Mesenchymal stem cell (in vitro differentiated cells and primary cell): ENCODE results near the gene YAF2. TPM values are rescaled to one million over a fixed set of nuclear protein-coding genes. Genes with fewer than 3 reads are reported as not detected.
A peak's percentile ranks its signal among the peaks of the same experiment; 100 is the strongest.

Experiments
- DNase-seq: peaks from one replicate; pipeline ENCODE4 v3.0.0-alpha.2; 2013
- H2AFZ ChIP-seq: one replicate; pipeline ENCODE4 v1.6.1; 2013; ENCODE audit warnings: low read depth, mild to moderate bottlenecking, control low read depth, inconsistent platforms, low read length, moderate library complexity
- H2AK5ac ChIP-seq: 2 replicates; pipeline ENCODE4 v1.6.1; 2013; ENCODE audit warnings: low read length, moderate library complexity, mild to moderate bottlenecking, inconsistent platforms; ENCODE audit not compliant: severe bottlenecking
- H2BK120ac ChIP-seq: one replicate; pipeline ENCODE4 v1.6.1; 2013; ENCODE audit warnings: low read depth, mild to moderate bottlenecking, inconsistent platforms, low read length, moderate library complexity
- H2BK12ac ChIP-seq, 2 experiments: one replicate each; pipeline ENCODE4 v1.6.1; 2013; ENCODE audit warnings: inconsistent platforms in 2 of 2, low read length in 2 of 2, mild to moderate bottlenecking in 2 of 2, moderate library complexity in 2 of 2, control low read depth in 1 of 2
- H2BK15ac ChIP-seq: one replicate; pipeline ENCODE4 v1.6.1; 2013; ENCODE audit warnings: mild to moderate bottlenecking, low read depth, inconsistent platforms; ENCODE audit not compliant: poor library complexity, severe bottlenecking
- H2BK5ac ChIP-seq: 2 replicates; pipeline ENCODE4 v1.6.1; 2013; ENCODE audit warnings: low read depth, mild to moderate bottlenecking, low read length, control low read depth, inconsistent platforms; ENCODE audit not compliant: poor library complexity, severe bottlenecking
- H3K14ac ChIP-seq, 2 experiments: one replicate each; pipeline ENCODE4 v1.6.1; 2013; ENCODE audit warnings: inconsistent platforms in 2 of 2, low read length in 2 of 2, control low read depth in 1 of 2, mild to moderate bottlenecking in 1 of 2, moderate library complexity in 1 of 2
- H3K18ac ChIP-seq, 2 experiments: one replicate each; pipeline ENCODE4 v1.6.1; 2013; ENCODE audit warnings: inconsistent platforms in 2 of 2, low read length in 2 of 2, control low read depth in 1 of 2, low read depth in 1 of 2, mild to moderate bottlenecking in 1 of 2
- H3K23ac ChIP-seq, 2 experiments: one replicate each; pipeline ENCODE4 v1.6.1; 2013; ENCODE audit warnings: inconsistent platforms in 2 of 2, low read length in 2 of 2, mild to moderate bottlenecking in 2 of 2, moderate library complexity in 2 of 2, control low read depth in 1 of 2
- H3K27ac ChIP-seq: 2 replicates; pipeline ENCODE4 v1.5.1; 2013; ENCODE audit warnings: mild to moderate bottlenecking, moderate library complexity, low read length, control low read depth, inconsistent platforms; ENCODE audit not compliant: poor library complexity, severe bottlenecking
- H3K27me3 ChIP-seq, 2 experiments: 2 replicates each; pipeline versions ENCODE4 v1.6.1 to v1.7.0; 2013; ENCODE audit warnings: low read length in 2 of 2, mild to moderate bottlenecking in 2 of 2, moderate library complexity in 2 of 2, control low read depth in 1 of 2, inconsistent platforms in 1 of 2; ENCODE audit not compliant: control insufficient read depth in 1 of 2, insufficient read depth in 1 of 2
- H3K36me3 ChIP-seq, 2 experiments: 2 replicates each; pipeline versions ENCODE4 v1.6.1 to v1.7.0; 2013; ENCODE audit warnings: low read length in 2 of 2, control low read depth in 1 of 2, inconsistent platforms in 1 of 2, low read depth in 1 of 2, mild to moderate bottlenecking in 1 of 2; ENCODE audit not compliant: insufficient read depth in 2 of 2, control insufficient read depth in 1 of 2
- H3K4ac ChIP-seq, 2 experiments: one replicate each; pipeline ENCODE4 v1.6.1; 2013; ENCODE audit warnings: inconsistent platforms in 2 of 2, low read length in 2 of 2, mild to moderate bottlenecking in 2 of 2, moderate library complexity in 2 of 2, control low read depth in 1 of 2, low read depth in 1 of 2
- H3K4me1 ChIP-seq: 2 replicates; pipeline ENCODE4 v1.6.1; 2013; ENCODE audit warnings: low read depth, low read length, control low read depth; ENCODE audit not compliant: control insufficient read depth, insufficient read depth
- H3K4me2 ChIP-seq: 2 replicates; pipeline ENCODE4 v1.6.1; 2013; ENCODE audit warnings: low read length, mild to moderate bottlenecking, inconsistent platforms; ENCODE audit not compliant: poor library complexity, severe bottlenecking
- H3K4me3 ChIP-seq, 2 experiments: 2 replicates each; pipeline versions ENCODE4 v1.5.1 to v1.7.0; 2013; ENCODE audit warnings: low read length in 2 of 2, mild to moderate bottlenecking in 2 of 2, control low read depth in 1 of 2, low read depth in 1 of 2; ENCODE audit not compliant: insufficient read depth in 1 of 2
- H3K79me1 ChIP-seq: replicated peaks from 2 replicates; pipeline ENCODE4 v1.6.1; 2013; ENCODE audit warnings: mild to moderate bottlenecking, control low read depth, low read length, inconsistent platforms; ENCODE audit not compliant: poor library complexity, severe bottlenecking
- H3K9ac ChIP-seq: 2 replicates; pipeline ENCODE4 v1.7.0; 2013; ENCODE audit warnings: mild to moderate bottlenecking, low read length, moderate library complexity
- H3K9me3 ChIP-seq: 2 replicates; pipeline ENCODE4 v1.7.0; 2013; ENCODE audit warnings: mild to moderate bottlenecking, low read length; ENCODE audit not compliant: control insufficient read depth
- H4K8ac ChIP-seq: one replicate; pipeline ENCODE4 v1.6.1; 2013; ENCODE audit warnings: inconsistent platforms, mild to moderate bottlenecking, low read length, moderate library complexity
- H4K91ac ChIP-seq: one replicate; pipeline ENCODE4 v1.6.1; 2013; ENCODE audit warnings: mild to moderate bottlenecking, low read length, inconsistent platforms
- WGBS: methylation state at CpG from one replicate; pipeline ENCODE4 v1.1.7; 2013; ENCODE audit warnings: mixed read lengths; 5-methylcytosine and 5-hydroxymethylcytosine counted together
- polyA plus RNA-seq, 2 experiments: library from polyadenylated mRNA; stranded (reverse); fragments of 200-250 nt; gene quantifications; one replicate each; pipeline ENCODE4 v1.2.3, GENCODE V29; 2013

Gene YAF2, protein sequence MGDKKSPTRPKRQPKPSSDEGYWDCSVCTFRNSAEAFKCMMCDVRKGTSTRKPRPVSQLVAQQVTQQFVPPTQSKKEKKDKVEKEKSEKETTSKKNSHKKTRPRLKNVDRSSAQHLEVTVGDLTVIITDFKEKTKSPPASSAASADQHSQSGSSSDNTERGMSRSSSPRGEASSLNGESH
- polyA plus RNA-seq (2013, experiment 1 of 2) = 22.0 TPM
- 22.2 TPM for polyA plus RNA-seq (2013, experiment 2 of 2)

DNA sequence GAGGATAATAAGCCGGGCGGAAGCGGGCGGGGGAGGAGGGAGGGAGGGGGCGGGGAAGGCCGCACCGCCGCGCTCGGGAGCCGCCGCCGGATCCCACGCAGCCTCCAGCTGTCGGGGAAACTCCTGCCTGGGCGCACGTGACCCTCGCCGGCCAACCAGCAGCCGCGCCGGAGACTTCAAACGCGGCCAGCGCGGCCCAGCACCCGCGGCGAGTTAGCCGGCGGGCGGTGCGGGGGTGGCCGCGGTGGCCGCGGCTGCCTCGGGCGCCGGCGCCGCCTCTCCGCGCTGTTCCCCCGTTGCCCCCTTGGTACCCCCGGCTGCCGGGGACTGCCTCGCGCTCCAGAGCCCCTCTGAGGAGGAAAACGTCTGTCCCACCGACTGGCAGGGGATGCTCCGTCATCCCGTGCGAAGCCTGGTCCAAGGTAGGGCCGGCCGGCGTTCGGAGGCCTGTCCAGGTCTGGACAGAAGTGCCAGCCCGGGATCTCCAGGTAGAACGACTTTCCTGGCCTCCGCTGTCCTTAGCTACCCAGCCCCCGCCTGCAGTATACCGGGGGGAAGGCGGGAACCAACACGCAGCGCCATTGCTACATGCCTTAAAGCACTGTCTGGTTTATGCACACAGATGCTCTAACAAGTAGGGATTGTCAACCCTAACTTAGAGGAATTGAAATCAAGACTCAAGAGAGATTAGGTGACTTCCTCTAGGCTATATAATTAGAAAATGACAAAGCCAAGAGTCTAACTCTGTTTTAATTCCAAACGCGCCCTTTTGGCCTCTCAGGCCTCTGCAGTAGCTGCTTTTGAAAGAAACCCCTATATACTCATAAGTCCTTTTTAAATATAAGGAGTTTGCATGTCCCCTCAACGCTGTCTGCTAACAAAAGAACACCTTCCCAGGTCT is at the start of gene YAF2:
Gene YAF2 (minus strand): TSS at position 9 of the 901 bp plus-strand sequence. CDS start 68 bp downstream, outside the sequence.
- Histone ChIP-seq H3K14ac (peak within 1 kb of the TSS; percentile 57 to 97), H3K23ac (peak within 1 kb of the TSS in 1 of 2 experiments; percentile 89), H3K18ac (peak within 1 kb of the TSS; percentile 89 to 98), H2BK12ac (peak within 1 kb of the TSS; percentile 39 to 78), H4K91ac (peak within 1 kb of the TSS; percentile 93), H2AFZ (peak within 1 kb of the TSS; percentile 95), H2AK5ac (no peak within 1 kb of the TSS), H3K27me3 (no peaks in the 10 kb centered on the region), H2BK15ac (peak within 1 kb of the TSS; percentile 94), H3K36me3 (peaks cover 2 to 5% of the 10 kb centered on the region in 2 experiments), H4K8ac (peak within 1 kb of the TSS; percentile 90), H3K9ac (peak within 1 kb of the TSS; percentile 95), H2BK5ac (peak within 1 kb of the TSS; percentile 95), H3K27ac (peak within 1 kb of the TSS; percentile 37), H3K4me1 (no peaks in the 10 kb centered on the region), H3K4ac (peak within 1 kb of the TSS; percentile 80 to 81), H2BK120ac (peak within 1 kb of the TSS; percentile 92), H3K9me3 (no peaks in the 10 kb centered on the region), H3K79me1 (peaks cover 12% of the 10 kb centered on the region), H3K4me2 (peak within 1 kb of the TSS; percentile 91), H3K4me3 (peak within 1 kb of the TSS; percentile 94 to 97)
- peak; percentile 91 for DNase-seq
- 5% methylated on average over 55 of the region's 69 CpGs for WGBS

DNA sequence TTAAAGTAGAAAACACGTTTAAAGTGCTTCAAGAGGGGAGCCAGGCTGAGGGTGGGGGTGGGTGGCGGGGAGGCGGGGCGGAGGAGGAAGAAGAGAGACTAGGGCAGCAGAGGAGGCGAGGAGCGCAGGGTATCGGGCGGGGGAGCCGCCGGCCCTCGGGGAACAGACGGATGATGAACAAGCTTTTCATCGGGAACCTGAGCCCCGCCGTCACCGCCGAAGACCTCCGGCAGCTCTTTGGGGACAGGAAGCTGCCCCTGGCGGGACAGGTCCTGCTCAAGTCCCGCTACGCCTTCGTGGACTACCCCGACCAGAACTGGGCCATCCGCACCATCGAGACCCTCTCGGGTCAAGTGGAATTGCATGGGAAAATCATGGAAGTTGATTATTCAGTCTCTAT is 48.7 kb upstream of the YAF2 start:
- H3K9ac ChIP-seq = no peak overlapping the region
- H2BK5ac ChIP-seq = no peak overlapping the region
- H3K23ac ChIP-seq = no peak overlapping the region
- H3K4me2 ChIP-seq = no peak overlapping the region
- no peak overlapping the region for H4K91ac ChIP-seq
- H2BK15ac ChIP-seq = no peak overlapping the region
- no peak overlapping the region for H2BK120ac ChIP-seq
- no peaks in the 10 kb centered on the region for H3K79me1 ChIP-seq
- H3K4me1 ChIP-seq = no peaks in the 10 kb centered on the region
- H3K27ac ChIP-seq = no peak overlapping the region
- H2BK12ac ChIP-seq = no peak overlapping the region
- no peaks in the 10 kb centered on the region for H3K9me3 ChIP-seq
- H3K4ac ChIP-seq = no peak overlapping the region
- no peaks in the 10 kb centered on the region for H3K27me3 ChIP-seq
- 87% methylated on average over 26 of the region's 26 CpGs for WGBS
- H2AK5ac ChIP-seq = no peak overlapping the region
- DNase-seq = no peak
- H3K18ac ChIP-seq = no peak overlapping the region
- no peak overlapping the region for H4K8ac ChIP-seq
- H2AFZ ChIP-seq = no peak overlapping the region
- H3K14ac ChIP-seq = no peak overlapping the region
- H3K4me3 ChIP-seq = no peak overlapping the region
- no peaks in the 10 kb centered on the region for H3K36me3 ChIP-seq

DNA sequence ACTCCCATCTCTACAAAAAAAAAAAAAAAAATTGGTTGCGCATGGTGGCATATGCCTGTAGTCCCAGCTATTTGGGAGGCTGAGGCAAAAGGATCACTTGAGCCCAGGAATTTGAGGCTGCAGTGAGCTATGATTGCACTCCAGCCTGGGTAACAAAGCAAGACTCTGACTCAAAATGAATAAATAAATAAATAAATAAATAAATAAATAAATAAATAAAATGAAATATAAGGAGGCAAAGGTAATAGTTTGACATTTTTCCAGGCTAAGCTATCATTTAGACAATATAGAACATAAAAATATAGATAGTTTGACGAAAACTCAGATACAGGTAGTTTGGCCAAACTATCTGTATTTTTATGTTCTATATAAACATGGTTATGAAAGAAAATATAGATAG is 47.4 kb upstream of the YAF2 start:
- H3K4me3 ChIP-seq = no peak overlapping the region

DNA sequence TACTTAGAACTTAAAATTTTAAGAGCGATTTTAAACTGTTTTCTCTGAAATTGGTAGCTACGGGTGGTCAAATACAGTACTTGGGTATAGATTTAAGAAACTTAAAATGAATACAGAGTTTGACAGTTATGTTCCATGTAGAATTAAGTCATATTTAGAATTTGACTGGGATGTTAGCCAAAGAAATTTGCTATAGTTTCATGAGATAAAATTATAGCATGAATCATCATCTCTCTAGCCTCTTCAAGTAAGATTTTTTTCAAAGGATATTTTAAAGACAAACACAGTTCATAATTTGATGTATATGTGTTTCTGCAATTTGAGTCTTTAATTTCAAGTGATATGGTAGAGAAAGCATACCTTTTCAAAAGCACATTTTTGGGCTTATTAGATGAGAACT is 46.8 kb upstream of the YAF2 start:
- H3K9me3 ChIP-seq = no peaks in the 10 kb centered on the region
- no peaks in the 10 kb centered on the region for H3K79me1 ChIP-seq
- H3K9ac ChIP-seq = no peak overlapping the region
- H3K4ac ChIP-seq = no peak overlapping the region
- no peak overlapping the region for H2BK5ac ChIP-seq
- no peak overlapping the region for H2BK15ac ChIP-seq
- H3K27ac ChIP-seq = no peak overlapping the region
- H3K18ac ChIP-seq = no peak overlapping the region
- H3K4me2 ChIP-seq = no peak overlapping the region
- WGBS = 92% methylated on average over 2 of the region's 2 CpGs
- no peak overlapping the region for H2BK120ac ChIP-seq
- no peaks in the 10 kb centered on the region for H3K4me1 ChIP-seq
- H4K91ac ChIP-seq = no peak overlapping the region
- no peak overlapping the region for H2AK5ac ChIP-seq
- H3K4me3 ChIP-seq = no peak overlapping the region
- no peak overlapping the region for H2AFZ ChIP-seq
- H3K27me3 ChIP-seq = no peaks in the 10 kb centered on the region
- DNase-seq = no peak
- no peak overlapping the region for H2BK12ac ChIP-seq
- no peak overlapping the region for H3K23ac ChIP-seq
- H3K36me3 ChIP-seq = no peaks in the 10 kb centered on the region
- no peak overlapping the region for H4K8ac ChIP-seq
- H3K14ac ChIP-seq = no peak overlapping the region

More for the DNA sequence above, 47.4 kb upstream of the YAF2 start:
- H3K4me2 ChIP-seq = no peak overlapping the region
- no peaks in the 10 kb centered on the region for H3K4me1 ChIP-seq
- H4K91ac ChIP-seq = no peak overlapping the region
- no peak for DNase-seq
- no peak overlapping the region for H3K18ac ChIP-seq
- no peak overlapping the region for H2AK5ac ChIP-seq
- no peaks in the 10 kb centered on the region for H3K27me3 ChIP-seq
- H2BK120ac ChIP-seq = no peak overlapping the region
- WGBS = 100% methylated on average over 1 of the region's 2 CpGs
- no peak overlapping the region for H4K8ac ChIP-seq
- no peaks in the 10 kb centered on the region for H3K79me1 ChIP-seq
- no peak overlapping the region for H3K14ac ChIP-seq
- no peak overlapping the region for H3K27ac ChIP-seq
- no peak overlapping the region for H2AFZ ChIP-seq
- H2BK12ac ChIP-seq = no peak overlapping the region
- H2BK5ac ChIP-seq = no peak overlapping the region
- no peaks in the 10 kb centered on the region for H3K36me3 ChIP-seq
- no peaks in the 10 kb centered on the region for H3K9me3 ChIP-seq
- H2BK15ac ChIP-seq = no peak overlapping the region
- no peak overlapping the region for H3K4ac ChIP-seq
- no peak overlapping the region for H3K23ac ChIP-seq
- H3K9ac ChIP-seq = no peak overlapping the region
